H9 (cell line): ENCODE measurements around the gene PCYT1A. TPM values are rescaled to one million over a fixed set of nuclear protein-coding genes. Genes with fewer than 3 reads are reported as not detected.

Experiments
- DNase-seq: peaks from one replicate; pipeline ENCODE4 v3.0.0-alpha.2; 2017
- H2AFZ ChIP-seq: one replicate; pipeline ENCODE4 v1.6.1; 2013; ENCODE audit warnings: mild to moderate bottlenecking, low read length, control low read depth, moderate library complexity
- H2AK5ac ChIP-seq: 2 replicates; pipeline ENCODE4 v1.6.1; 2013; ENCODE audit warnings: low read length, control low read depth, mixed read lengths; ENCODE audit not compliant: insufficient read length
- H2BK120ac ChIP-seq: one replicate; pipeline ENCODE4 v1.6.1; 2013; ENCODE audit warnings: low read depth, mild to moderate bottlenecking, low read length, control low read depth, inconsistent platforms; ENCODE audit not compliant: poor library complexity, severe bottlenecking
- H2BK12ac ChIP-seq: 2 replicates; pipeline ENCODE4 v1.6.1; 2013; ENCODE audit warnings: low read length, control low read depth, mixed read lengths, low read depth; ENCODE audit not compliant: insufficient read length
- H2BK15ac ChIP-seq: 2 replicates; pipeline ENCODE4 v1.6.1; 2013; ENCODE audit warnings: low read depth, low read length, control low read depth
- H2BK20ac ChIP-seq: one replicate; pipeline ENCODE4 v1.6.1; 2013; ENCODE audit warnings: low read depth, mild to moderate bottlenecking, low read length, control low read depth, inconsistent platforms; ENCODE audit not compliant: poor library complexity, severe bottlenecking
- H2BK5ac ChIP-seq: 2 replicates; pipeline ENCODE4 v1.6.1; 2013; ENCODE audit warnings: low read length, control low read depth, mixed read lengths; ENCODE audit not compliant: insufficient read length
- H3K14ac ChIP-seq: 2 replicates; pipeline ENCODE4 v1.6.1; 2013; ENCODE audit warnings: low read length, control low read depth; ENCODE audit not compliant: insufficient read depth
- H3K18ac ChIP-seq: 2 replicates; pipeline ENCODE4 v1.6.1; 2013; ENCODE audit warnings: low read depth, mild to moderate bottlenecking, mixed read lengths, low read length, control low read depth; ENCODE audit not compliant: insufficient read length
- H3K23ac ChIP-seq: 2 replicates; pipeline ENCODE4 v1.6.1; 2013; ENCODE audit warnings: low read length, control low read depth, mixed read lengths, low read depth; ENCODE audit not compliant: insufficient read length
- H3K23me2 ChIP-seq: 2 replicates; pipeline ENCODE4 v1.6.1; 2013; ENCODE audit warnings: low read depth, mild to moderate bottlenecking, mixed read lengths, low read length, control low read depth; ENCODE audit not compliant: insufficient read length, poor library complexity, severe bottlenecking
- H3K27ac ChIP-seq: 2 replicates; pipeline ENCODE4 v1.5.1; 2013; ENCODE audit warnings: low read length, control low read depth, mixed read lengths, low read depth; ENCODE audit not compliant: insufficient read length
- H3K27me3 ChIP-seq: 2 replicates; pipeline ENCODE4 v1.6.1; 2013; ENCODE audit warnings: low read length, control low read depth, inconsistent platforms; ENCODE audit not compliant: insufficient read depth
- H3K4ac ChIP-seq: 2 replicates; pipeline ENCODE4 v1.6.1; 2013; ENCODE audit warnings: low read depth, mild to moderate bottlenecking, control low read depth, inconsistent platforms, low read length, moderate library complexity
- H3K4me1 ChIP-seq: 2 replicates; pipeline ENCODE4 v1.6.1; 2013; ENCODE audit warnings: low read length, control low read depth, inconsistent platforms; ENCODE audit not compliant: insufficient read depth
- H3K4me2 ChIP-seq: 2 replicates; pipeline ENCODE4 v1.6.1; 2013; ENCODE audit warnings: low read length, control low read depth, mixed read lengths; ENCODE audit not compliant: insufficient read length, insufficient read depth
- H3K56ac ChIP-seq: 2 replicates; pipeline ENCODE4 v1.6.1; 2013; ENCODE audit warnings: low read depth, mild to moderate bottlenecking, mixed read lengths, low read length, control low read depth; ENCODE audit not compliant: insufficient read length
- H3K79me1 ChIP-seq: 2 replicates; pipeline ENCODE4 v1.6.1; 2013; ENCODE audit warnings: low read depth, mild to moderate bottlenecking, moderate library complexity, low read length, control low read depth, inconsistent platforms; ENCODE audit not compliant: insufficient read depth, poor library complexity, severe bottlenecking
- H3K79me2 ChIP-seq: 2 replicates; pipeline ENCODE4 v1.6.1; 2013; ENCODE audit warnings: low read length, control low read depth, inconsistent platforms; ENCODE audit not compliant: insufficient read depth
- H3K9ac ChIP-seq: 2 replicates; pipeline ENCODE4 v1.6.1; 2013; ENCODE audit warnings: low read length, control low read depth, mixed read lengths; ENCODE audit not compliant: insufficient read length; ENCODE audit errors: extremely low read depth
- H3K9me3 ChIP-seq: one replicate; pipeline ENCODE4 v1.6.1; 2013; ENCODE audit warnings: low read depth, low read length, inconsistent platforms; ENCODE audit not compliant: control insufficient read depth
- H3T11ph ChIP-seq: one replicate; pipeline ENCODE4 v1.6.1; 2013; ENCODE audit warnings: mild to moderate bottlenecking, low read length, control low read depth, inconsistent platforms
- H4K20me1 ChIP-seq: one replicate; pipeline ENCODE4 v1.6.1; 2013; ENCODE audit not compliant: control insufficient read depth, insufficient read length, insufficient read depth
- H4K5ac ChIP-seq: 2 replicates; pipeline ENCODE4 v1.6.1; 2013; ENCODE audit warnings: low read depth, mild to moderate bottlenecking, mixed read lengths, low read length, control low read depth; ENCODE audit not compliant: insufficient read length
- H4K8ac ChIP-seq: replicated peaks from 2 replicates; pipeline ENCODE4 v1.6.1; 2013; ENCODE audit warnings: low read length, control low read depth, mixed read lengths, low read depth; ENCODE audit not compliant: insufficient read length
- H4K91ac ChIP-seq: 2 replicates; pipeline ENCODE4 v1.6.1; 2013; ENCODE audit warnings: low read depth, mild to moderate bottlenecking, moderate library complexity, mixed read lengths, low read length, control low read depth; ENCODE audit not compliant: insufficient read length
- H3K27ac Mint-ChIP-seq, 3 experiments: 2 replicates in 2 of 3; 3 replicates in 1 of 3; pipeline ENCODE4 v1.8.0; 2020 to 2021; ENCODE audit warnings: mixed read lengths in 3 of 3, mild to moderate bottlenecking in 1 of 3, moderate library complexity in 1 of 3
- H3K27me3 Mint-ChIP-seq: 2 replicates; pipeline ENCODE4 v1.8.0; 2021; ENCODE audit warnings: low read depth, mild to moderate bottlenecking, moderate library complexity, mixed read lengths
- H3K36me3 Mint-ChIP-seq, 3 experiments: 2 replicates in 2 of 3; 3 replicates in 1 of 3; pipeline ENCODE4 v1.8.0; 2020 to 2021; ENCODE audit warnings: low read depth in 3 of 3, mixed read lengths in 3 of 3; ENCODE audit not compliant: insufficient read depth in 1 of 3
- H3K4me1 Mint-ChIP-seq, 2 experiments: 2 replicates each; pipeline ENCODE4 v1.8.0; 2020; ENCODE audit warnings: mixed read lengths in 2 of 2
- H3K4me3 Mint-ChIP-seq, 2 experiments: 2 replicates in 1 of 2; 3 replicates in 1 of 2; pipeline ENCODE4 v1.8.0; 2020 to 2021; ENCODE audit warnings: mild to moderate bottlenecking in 2 of 2, mixed read lengths in 2 of 2, moderate library complexity in 1 of 2
- H3K9me3 Mint-ChIP-seq, 2 experiments: 2 replicates in 1 of 2; 3 replicates in 1 of 2; pipeline ENCODE4 v1.8.0; 2020; ENCODE audit warnings: mild to moderate bottlenecking in 2 of 2, mixed read lengths in 2 of 2, moderate library complexity in 1 of 2
- WGBS: extraction: QIAGEN DNeasy Blood & Tissue Kit; methylation state at CpG from one replicate; pipeline ENCODE4 v1.1.7; 2013; ENCODE audit warnings: missing lambda C conversion rate, low lambda C conversion rate, mixed read lengths; ENCODE audit not compliant: insufficient read length; ENCODE audit errors: extremely low coverage; 5-methylcytosine and 5-hydroxymethylcytosine counted together
- total RNA-seq: library from RNA; stranded (reverse); gene quantifications from 2 replicates; pipeline ENCODE4 v1.2.1, GENCODE V29; 2021
- TF ChIP-seq, protein P1 (sequence below): fragments of 200-600 bp; sonication (generic); conservative IDR thresholded peaks from 3 replicates; pipeline ENCODE4 v1.8.0; 2021; ENCODE audit warnings: antibody characterized with exemption, mild to moderate bottlenecking

Gene PCYT1A
- total RNA-seq, 1 experiment from 2014 or later: 31.6 TPM

DNA sequence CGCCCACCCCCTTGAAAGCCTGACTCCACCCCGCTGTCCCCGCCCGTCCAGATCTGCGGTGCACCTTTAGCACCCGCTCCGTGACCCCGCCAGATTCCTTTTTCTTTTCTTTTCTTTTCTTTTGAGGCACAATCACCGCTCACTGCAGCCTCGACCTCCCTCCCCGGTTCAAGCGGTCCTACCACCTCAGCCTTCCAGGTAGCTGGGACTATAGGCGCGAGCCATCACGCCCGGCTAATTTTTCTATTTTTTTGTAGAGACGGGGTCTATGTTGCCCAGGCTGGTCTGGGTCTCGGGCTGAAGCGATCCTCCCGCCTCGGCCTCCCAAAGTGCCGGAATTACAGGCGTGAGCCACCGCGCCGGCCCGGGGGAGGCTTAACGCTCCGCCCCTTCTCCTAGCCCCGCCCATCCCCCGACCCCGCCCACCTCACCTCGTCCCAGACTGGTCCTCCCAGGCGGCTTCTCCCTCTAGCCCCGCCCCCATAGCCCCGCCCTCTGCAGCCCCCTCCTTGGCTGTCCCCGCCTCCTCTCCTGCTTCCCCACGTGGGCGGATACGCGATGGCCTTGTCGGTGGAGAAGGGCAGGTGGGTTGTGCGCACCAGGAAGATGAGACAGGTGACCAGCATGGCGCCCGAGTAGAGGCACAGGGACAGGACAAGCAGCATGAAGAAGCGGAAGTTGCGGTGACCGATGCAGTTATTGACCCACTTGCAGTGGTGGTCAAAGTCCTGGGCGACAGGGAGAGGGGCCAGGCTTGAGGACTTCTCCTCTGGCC, 79.5 kb downstream of the PCYT1A start:
- TF ChIP-seq, protein P1, sequence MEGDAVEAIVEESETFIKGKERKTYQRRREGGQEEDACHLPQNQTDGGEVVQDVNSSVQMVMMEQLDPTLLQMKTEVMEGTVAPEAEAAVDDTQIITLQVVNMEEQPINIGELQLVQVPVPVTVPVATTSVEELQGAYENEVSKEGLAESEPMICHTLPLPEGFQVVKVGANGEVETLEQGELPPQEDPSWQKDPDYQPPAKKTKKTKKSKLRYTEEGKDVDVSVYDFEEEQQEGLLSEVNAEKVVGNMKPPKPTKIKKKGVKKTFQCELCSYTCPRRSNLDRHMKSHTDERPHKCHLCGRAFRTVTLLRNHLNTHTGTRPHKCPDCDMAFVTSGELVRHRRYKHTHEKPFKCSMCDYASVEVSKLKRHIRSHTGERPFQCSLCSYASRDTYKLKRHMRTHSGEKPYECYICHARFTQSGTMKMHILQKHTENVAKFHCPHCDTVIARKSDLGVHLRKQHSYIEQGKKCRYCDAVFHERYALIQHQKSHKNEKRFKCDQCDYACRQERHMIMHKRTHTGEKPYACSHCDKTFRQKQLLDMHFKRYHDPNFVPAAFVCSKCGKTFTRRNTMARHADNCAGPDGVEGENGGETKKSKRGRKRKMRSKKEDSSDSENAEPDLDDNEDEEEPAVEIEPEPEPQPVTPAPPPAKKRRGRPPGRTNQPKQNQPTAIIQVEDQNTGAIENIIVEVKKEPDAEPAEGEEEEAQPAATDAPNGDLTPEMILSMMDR: no peak
- no peak overlapping the region for H4K5ac ChIP-seq
- Mint-ChIP-seq H3K27ac (peak overlapping the region in 1 of 3 experiments; percentile 84; a peak in 2 of 7 replicates), H3K4me3 (peak overlapping the region; percentile 67 to 83), H3K9me3 (peaks cover 0 to 2% of the 10 kb centered on the region in 2 experiments; a peak in 1 of 5 replicates), H3K36me3 (peaks cover 0 to 4% (median 2%) of the 10 kb centered on the region in 3 experiments; a peak in 2 of 7 replicates), H3K4me1 (peaks cover 0 to 18% of the 10 kb centered on the region in 2 experiments; a peak in 3 of 4 replicates), H3K27me3 (peaks cover 22% of the 10 kb centered on the region)
- H3K18ac ChIP-seq: no peak overlapping the region
- no peak overlapping the region for H2BK20ac ChIP-seq
- no peaks in the 10 kb centered on the region for H4K20me1 ChIP-seq
- no peak overlapping the region for H3K27ac ChIP-seq
- DNase-seq: peak; percentile 96
- H3K56ac ChIP-seq: no peak overlapping the region
- no peak overlapping the region for H4K91ac ChIP-seq
- H3K9me3 ChIP-seq: no peaks in the 10 kb centered on the region
- H2BK15ac ChIP-seq: no peak overlapping the region
- no peak overlapping the region for H3T11ph ChIP-seq
- peak overlapping the region; percentile 18 for H2AFZ ChIP-seq
- H3K4ac ChIP-seq: no peak overlapping the region
- H3K14ac ChIP-seq: peak overlapping the region; percentile 67; the same call in 1 of the 2 replicates
- H3K23me2 ChIP-seq: peaks cover 8% of the 10 kb centered on the region
- no peak overlapping the region for H2BK5ac ChIP-seq
- no peak overlapping the region for H3K9ac ChIP-seq
- no peak overlapping the region for H2BK120ac ChIP-seq
- no peak overlapping the region for H2BK12ac ChIP-seq
- no peaks in the 10 kb centered on the region for H3K79me1 ChIP-seq
- peak overlapping the region; percentile 69 for H3K4me2 ChIP-seq
- H3K27me3 ChIP-seq: no peaks in the 10 kb centered on the region; the same call in 1 of the 2 replicates
- no peak overlapping the region for H2AK5ac ChIP-seq
- H3K79me2 ChIP-seq: no peaks in the 10 kb centered on the region
- no peaks in the 10 kb centered on the region for H3K4me1 ChIP-seq
- no peak overlapping the region for H3K23ac ChIP-seq
- no CpG with 5 or more reads among the region's 49 CpGs for WGBS
- no peak overlapping the region for H4K8ac ChIP-seq
